Subcutaneous adipose tissue (tissue), 4 donors: Measurements from ENCODE around the gene NVL. TPM values are rescaled to one million over a fixed set of nuclear protein-coding genes. Genes with fewer than 3 reads are reported as not detected.

Experiments used
- CTCF ChIP-seq: fragments of 450-650 bp; IDR thresholded peaks from one replicate; pipeline ENCODE4 v1.5.1; 2016; ENCODE audit warnings: low read depth, mild to moderate bottlenecking, control low read depth, antibody characterized with exemption, moderate library complexity
- total RNA-seq, 4 donors: library from RNA; depleted of rRNA; stranded (reverse); fragments of >200 nt; gene quantifications; one replicate each; pipeline ENCODE4 v1.1.0, GENCODE V29; 2016

Gene NVL
- total RNA-seq, 4 donors from 2014 or later, result 18.9 to 43.3 (median 28.2) TPM

GRCh38 chr1:224192082-224192788, 137.7 kb downstream of the NVL start:
- TF ChIP-seq CTCF, result no peak

DNA sequence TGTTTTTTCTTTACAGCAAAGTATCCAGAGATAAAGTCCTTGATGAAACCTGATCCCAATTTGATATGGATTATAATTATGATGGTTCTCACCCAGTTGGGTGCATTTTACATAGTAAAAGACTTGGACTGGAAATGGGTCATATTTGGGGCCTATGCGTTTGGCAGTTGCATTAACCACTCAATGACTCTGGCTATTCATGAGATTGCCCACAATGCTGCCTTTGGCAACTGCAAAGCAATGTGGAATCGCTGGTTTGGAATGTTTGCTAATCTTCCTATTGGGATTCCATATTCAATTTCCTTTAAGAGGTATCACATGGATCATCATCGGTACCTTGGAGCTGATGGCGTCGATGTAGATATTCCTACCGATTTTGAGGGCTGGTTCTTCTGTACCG, 140.4 kb downstream of the NVL start:
- no peak for TF ChIP-seq CTCF

DNA sequence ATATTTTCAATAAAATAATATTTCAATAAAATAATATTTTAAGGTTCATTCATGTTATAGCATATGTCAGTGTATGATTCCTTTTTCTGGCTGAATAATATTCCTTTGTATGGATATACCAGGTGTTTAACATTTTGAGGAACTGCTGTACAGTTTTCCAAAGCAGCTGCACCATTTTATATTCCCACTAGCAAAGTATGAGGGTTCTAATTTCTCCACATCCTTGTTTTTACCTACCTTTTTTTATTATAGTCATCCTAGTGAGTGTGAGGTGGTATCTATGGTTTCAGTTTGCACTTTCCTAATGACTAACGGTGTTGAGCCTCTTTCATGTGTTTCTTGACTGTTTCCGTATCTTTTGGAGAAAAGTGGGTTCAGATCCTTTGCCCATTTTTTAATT, 141.7 kb downstream of the NVL start:
- no peak for TF ChIP-seq CTCF

- no peak for TF ChIP-seq CTCF
Measured at GRCh38 chr1:224185208-224185607, 144.8 kb downstream of the NVL start.

- TF ChIP-seq CTCF, result no peak
Measured at GRCh38 chr1:224183591-224184312, 146.2 kb downstream of the NVL start.

- no peak for TF ChIP-seq CTCF
Measured at GRCh38 chr1:224182866-224183590, 146.9 kb downstream of the NVL start, which contains the start of gene DEGS1. TSS of gene DEGS1 (plus strand) at chr1:224183240. CDS start at chr1:224183337, 97 bp downstream.
